Mesenchymal stem cell (in vitro differentiated cells and primary cell): Measurements from ENCODE around the gene TBCC.

Experiments
- DNase-seq: peaks from one replicate; pipeline ENCODE4 v3.0.0-alpha.2; 2013
- H2AFZ ChIP-seq: one replicate; pipeline ENCODE4 v1.6.1; 2013; ENCODE audit warnings: low read depth, mild to moderate bottlenecking, control low read depth, inconsistent platforms, low read length, moderate library complexity
- H2AK5ac ChIP-seq: 2 replicates; pipeline ENCODE4 v1.6.1; 2013; ENCODE audit warnings: low read length, moderate library complexity, mild to moderate bottlenecking, inconsistent platforms; ENCODE audit not compliant: severe bottlenecking
- H2BK120ac ChIP-seq: one replicate; pipeline ENCODE4 v1.6.1; 2013; ENCODE audit warnings: low read depth, mild to moderate bottlenecking, inconsistent platforms, low read length, moderate library complexity
- H2BK12ac ChIP-seq, 2 experiments: one replicate each; pipeline ENCODE4 v1.6.1; 2013; ENCODE audit warnings: inconsistent platforms in 2 of 2, low read length in 2 of 2, mild to moderate bottlenecking in 2 of 2, moderate library complexity in 2 of 2, control low read depth in 1 of 2
- H2BK15ac ChIP-seq: one replicate; pipeline ENCODE4 v1.6.1; 2013; ENCODE audit warnings: mild to moderate bottlenecking, low read depth, inconsistent platforms; ENCODE audit not compliant: poor library complexity, severe bottlenecking
- H2BK5ac ChIP-seq: 2 replicates; pipeline ENCODE4 v1.6.1; 2013; ENCODE audit warnings: low read depth, mild to moderate bottlenecking, low read length, control low read depth, inconsistent platforms; ENCODE audit not compliant: poor library complexity, severe bottlenecking
- H3K14ac ChIP-seq, 2 experiments: one replicate each; pipeline ENCODE4 v1.6.1; 2013; ENCODE audit warnings: inconsistent platforms in 2 of 2, low read length in 2 of 2, control low read depth in 1 of 2, mild to moderate bottlenecking in 1 of 2, moderate library complexity in 1 of 2
- H3K18ac ChIP-seq, 2 experiments: one replicate each; pipeline ENCODE4 v1.6.1; 2013; ENCODE audit warnings: inconsistent platforms in 2 of 2, low read length in 2 of 2, control low read depth in 1 of 2, low read depth in 1 of 2, mild to moderate bottlenecking in 1 of 2
- H3K23ac ChIP-seq, 2 experiments: one replicate each; pipeline ENCODE4 v1.6.1; 2013; ENCODE audit warnings: inconsistent platforms in 2 of 2, low read length in 2 of 2, mild to moderate bottlenecking in 2 of 2, moderate library complexity in 2 of 2, control low read depth in 1 of 2
- H3K27ac ChIP-seq: 2 replicates; pipeline ENCODE4 v1.5.1; 2013; ENCODE audit warnings: mild to moderate bottlenecking, moderate library complexity, low read length, control low read depth, inconsistent platforms; ENCODE audit not compliant: poor library complexity, severe bottlenecking
- H3K27me3 ChIP-seq, 2 experiments: 2 replicates each; pipeline versions ENCODE4 v1.6.1 to v1.7.0; 2013; ENCODE audit warnings: low read length in 2 of 2, mild to moderate bottlenecking in 2 of 2, moderate library complexity in 2 of 2, control low read depth in 1 of 2, inconsistent platforms in 1 of 2; ENCODE audit not compliant: control insufficient read depth in 1 of 2, insufficient read depth in 1 of 2
- H3K36me3 ChIP-seq, 2 experiments: 2 replicates each; pipeline versions ENCODE4 v1.6.1 to v1.7.0; 2013; ENCODE audit warnings: low read length in 2 of 2, control low read depth in 1 of 2, inconsistent platforms in 1 of 2, low read depth in 1 of 2, mild to moderate bottlenecking in 1 of 2; ENCODE audit not compliant: insufficient read depth in 2 of 2, control insufficient read depth in 1 of 2
- H3K4ac ChIP-seq, 2 experiments: one replicate each; pipeline ENCODE4 v1.6.1; 2013; ENCODE audit warnings: inconsistent platforms in 2 of 2, low read length in 2 of 2, mild to moderate bottlenecking in 2 of 2, moderate library complexity in 2 of 2, control low read depth in 1 of 2, low read depth in 1 of 2
- H3K4me1 ChIP-seq: 2 replicates; pipeline ENCODE4 v1.6.1; 2013; ENCODE audit warnings: low read depth, low read length, control low read depth; ENCODE audit not compliant: control insufficient read depth, insufficient read depth
- H3K4me2 ChIP-seq: 2 replicates; pipeline ENCODE4 v1.6.1; 2013; ENCODE audit warnings: low read length, mild to moderate bottlenecking, inconsistent platforms; ENCODE audit not compliant: poor library complexity, severe bottlenecking
- H3K4me3 ChIP-seq, 2 experiments: 2 replicates each; pipeline versions ENCODE4 v1.5.1 to v1.7.0; 2013; ENCODE audit warnings: low read length in 2 of 2, mild to moderate bottlenecking in 2 of 2, control low read depth in 1 of 2, low read depth in 1 of 2; ENCODE audit not compliant: insufficient read depth in 1 of 2
- H3K79me1 ChIP-seq: replicated peaks from 2 replicates; pipeline ENCODE4 v1.6.1; 2013; ENCODE audit warnings: mild to moderate bottlenecking, control low read depth, low read length, inconsistent platforms; ENCODE audit not compliant: poor library complexity, severe bottlenecking
- H3K9ac ChIP-seq: 2 replicates; pipeline ENCODE4 v1.7.0; 2013; ENCODE audit warnings: mild to moderate bottlenecking, low read length, moderate library complexity
- H3K9me3 ChIP-seq: 2 replicates; pipeline ENCODE4 v1.7.0; 2013; ENCODE audit warnings: mild to moderate bottlenecking, low read length; ENCODE audit not compliant: control insufficient read depth
- H4K8ac ChIP-seq: one replicate; pipeline ENCODE4 v1.6.1; 2013; ENCODE audit warnings: inconsistent platforms, mild to moderate bottlenecking, low read length, moderate library complexity
- H4K91ac ChIP-seq: one replicate; pipeline ENCODE4 v1.6.1; 2013; ENCODE audit warnings: mild to moderate bottlenecking, low read length, inconsistent platforms
- WGBS: methylation state at CpG from one replicate; pipeline ENCODE4 v1.1.7; 2013; ENCODE audit warnings: mixed read lengths; 5-methylcytosine and 5-hydroxymethylcytosine counted together

TBCC gene

GRCh38 chr6:42729731-42730130, 16.2 kb downstream of the TBCC start:
- Histone ChIP-seq H2BK15ac (no peak overlapping the region), H3K9ac (no peak overlapping the region), H2BK12ac (no peak overlapping the region), H3K4ac (no peak overlapping the region), H3K18ac (no peak overlapping the region), H4K91ac (no peak overlapping the region), H3K79me1 (no peaks in the 10 kb centered on the region), H3K27me3 (no peaks in the 10 kb centered on the region), H3K9me3 (no peaks in the 10 kb centered on the region), H4K8ac (no peak overlapping the region), H3K36me3 (no peaks in the 10 kb centered on the region), H2AK5ac (no peak overlapping the region), H3K4me3 (no peak overlapping the region), H2AFZ (no peak overlapping the region), H3K14ac (no peak overlapping the region), H3K27ac (no peak overlapping the region), H2BK120ac (no peak overlapping the region), H3K4me1 (no peaks in the 10 kb centered on the region), H3K23ac (no peak overlapping the region), H2BK5ac (no peak overlapping the region), H3K4me2 (no peak overlapping the region)
- DNase-seq, result no peak
- WGBS, result 59% methylated on average over 3 of the region's 3 CpGs

GRCh38 chr6:42727627-42728026, 18.3 kb downstream of the TBCC start:
- H3K27ac ChIP-seq, result no peak overlapping the region
- no peaks in the 10 kb centered on the region for H3K36me3 ChIP-seq
- peak overlapping the region in 1 of 2 experiments; percentile 66 for H3K4me3 ChIP-seq
- no peak overlapping the region for H3K14ac ChIP-seq
- H3K4me2 ChIP-seq, result no peak overlapping the region
- H2BK12ac ChIP-seq, result no peak overlapping the region
- H4K91ac ChIP-seq, result no peak overlapping the region
- H3K23ac ChIP-seq, result no peak overlapping the region
- no peak for DNase-seq
- peak overlapping the region; percentile 55 for H2BK15ac ChIP-seq
- H2BK5ac ChIP-seq, result no peak overlapping the region
- H3K4ac ChIP-seq, result no peak overlapping the region
- H3K18ac ChIP-seq, result no peak overlapping the region
- no peak overlapping the region for H4K8ac ChIP-seq
- H3K27me3 ChIP-seq, result no peaks in the 10 kb centered on the region
- no peak overlapping the region for H2AK5ac ChIP-seq
- H3K4me1 ChIP-seq, result no peaks in the 10 kb centered on the region
- no peak overlapping the region for H2BK120ac ChIP-seq
- WGBS, result 94% methylated on average over 19 of the region's 22 CpGs
- H2AFZ ChIP-seq, result no peak overlapping the region
- H3K79me1 ChIP-seq, result no peaks in the 10 kb centered on the region
- H3K9me3 ChIP-seq, result no peaks in the 10 kb centered on the region
- peak overlapping the region; percentile 90 for H3K9ac ChIP-seq

- H4K91ac ChIP-seq, result no peak overlapping the region
- H3K79me1 ChIP-seq, result no peaks in the 10 kb centered on the region
- H2AK5ac ChIP-seq, result no peak overlapping the region
- no peak overlapping the region for H2BK15ac ChIP-seq
- peak overlapping the region; percentile 90 for H3K9ac ChIP-seq
- H2BK120ac ChIP-seq, result no peak overlapping the region
- no peaks in the 10 kb centered on the region for H3K9me3 ChIP-seq
- H3K27me3 ChIP-seq, result no peaks in the 10 kb centered on the region
- no peak overlapping the region for H3K23ac ChIP-seq
- H4K8ac ChIP-seq, result no peak overlapping the region
- no peak overlapping the region for H3K4me2 ChIP-seq
- no peak overlapping the region for H2BK5ac ChIP-seq
- H3K4me1 ChIP-seq, result no peaks in the 10 kb centered on the region
- H3K14ac ChIP-seq, result no peak overlapping the region
- no peak overlapping the region for H3K18ac ChIP-seq
- H3K4ac ChIP-seq, result no peak overlapping the region
- H3K27ac ChIP-seq, result no peak overlapping the region
- H2AFZ ChIP-seq, result no peak overlapping the region
- no peaks in the 10 kb centered on the region for H3K36me3 ChIP-seq
- peak overlapping the region in 1 of 2 experiments; percentile 66 for H3K4me3 ChIP-seq
- DNase-seq, result no peak
- H2BK12ac ChIP-seq, result peak overlapping the region in 1 of 2 experiments; percentile 22
- WGBS, result 96% methylated on average over 52 of the region's 52 CpGs
Observed at GRCh38 chr6:42727087-42727611, 18.8 kb downstream of the TBCC start.

- 30% methylated on average over 13 of the region's 14 CpGs for WGBS
- H3K4ac ChIP-seq, result no peak overlapping the region
- H3K14ac ChIP-seq, result no peak overlapping the region
- no peak overlapping the region for H2AFZ ChIP-seq
- H2BK15ac ChIP-seq, result no peak overlapping the region
- H4K8ac ChIP-seq, result no peak overlapping the region
- H3K4me1 ChIP-seq, result no peaks in the 10 kb centered on the region
- no peak overlapping the region for H4K91ac ChIP-seq
- no peaks in the 10 kb centered on the region for H3K9me3 ChIP-seq
- H3K27me3 ChIP-seq, result no peaks in the 10 kb centered on the region
- no peak overlapping the region for H3K23ac ChIP-seq
- no peak overlapping the region for H2BK120ac ChIP-seq
- no peak overlapping the region for H3K18ac ChIP-seq
- no peak overlapping the region for H3K27ac ChIP-seq
- H3K9ac ChIP-seq, result peak overlapping the region; percentile 90
- H2AK5ac ChIP-seq, result no peak overlapping the region
- H2BK12ac ChIP-seq, result no peak overlapping the region
- peak overlapping the region in 1 of 2 experiments; percentile 66 for H3K4me3 ChIP-seq
- no peaks in the 10 kb centered on the region for H3K79me1 ChIP-seq
- H3K4me2 ChIP-seq, result no peak overlapping the region
- no peaks in the 10 kb centered on the region for H3K36me3 ChIP-seq
- no peak overlapping the region for H2BK5ac ChIP-seq
- peak; percentile 90 for DNase-seq
Observed at GRCh38 chr6:42726485-42727086, 19.3 kb downstream of the TBCC start.
